Measurements from ENCODE around the gene ANKMY1. TPM values are rescaled to one million over a fixed set of nuclear protein-coding genes. Genes with fewer than 3 reads are reported as not detected.
"Not testable (repeated sequence)": the region's sequence is repeated elsewhere in the genome, so short reads cannot be mapped to it uniquely, and the experiment has no call there.

ANKMY1 gene
- total RNA-seq, 1 donor, result 11.2 TPM

DNA sequence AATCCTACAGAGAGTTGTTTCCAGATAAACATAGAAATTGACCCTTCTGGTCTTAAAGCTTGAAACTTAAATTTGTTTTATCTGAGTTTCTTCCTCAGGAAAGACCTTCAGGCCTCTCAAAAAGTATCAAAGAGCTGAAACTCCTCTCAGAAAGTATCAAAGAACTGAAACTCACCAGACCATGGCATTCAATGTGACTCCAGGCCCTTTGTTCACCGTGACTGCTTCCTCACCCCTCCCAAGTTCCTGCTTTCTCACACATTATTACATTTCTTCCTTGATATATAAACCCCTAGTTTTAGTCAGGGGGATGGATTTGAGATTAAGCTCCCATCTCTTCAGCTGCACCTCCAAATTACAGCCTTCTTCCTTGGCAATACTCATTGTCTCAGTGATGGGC, 6.0 kb downstream of the ANKMY1 start:
- DNase-seq (ENCODE audit: insufficient read length, low spot score, missing footprints), result no peak
- peaks cover 12% of the 10 kb centered on the region for H4K20me1 ChIP-seq (ENCODE audit: insufficient read depth, low read length)
- no peaks in the 10 kb centered on the region for H3K9me3 ChIP-seq (ENCODE audit: low read depth, low read length)
- TF ChIP-seq, protein P1, sequence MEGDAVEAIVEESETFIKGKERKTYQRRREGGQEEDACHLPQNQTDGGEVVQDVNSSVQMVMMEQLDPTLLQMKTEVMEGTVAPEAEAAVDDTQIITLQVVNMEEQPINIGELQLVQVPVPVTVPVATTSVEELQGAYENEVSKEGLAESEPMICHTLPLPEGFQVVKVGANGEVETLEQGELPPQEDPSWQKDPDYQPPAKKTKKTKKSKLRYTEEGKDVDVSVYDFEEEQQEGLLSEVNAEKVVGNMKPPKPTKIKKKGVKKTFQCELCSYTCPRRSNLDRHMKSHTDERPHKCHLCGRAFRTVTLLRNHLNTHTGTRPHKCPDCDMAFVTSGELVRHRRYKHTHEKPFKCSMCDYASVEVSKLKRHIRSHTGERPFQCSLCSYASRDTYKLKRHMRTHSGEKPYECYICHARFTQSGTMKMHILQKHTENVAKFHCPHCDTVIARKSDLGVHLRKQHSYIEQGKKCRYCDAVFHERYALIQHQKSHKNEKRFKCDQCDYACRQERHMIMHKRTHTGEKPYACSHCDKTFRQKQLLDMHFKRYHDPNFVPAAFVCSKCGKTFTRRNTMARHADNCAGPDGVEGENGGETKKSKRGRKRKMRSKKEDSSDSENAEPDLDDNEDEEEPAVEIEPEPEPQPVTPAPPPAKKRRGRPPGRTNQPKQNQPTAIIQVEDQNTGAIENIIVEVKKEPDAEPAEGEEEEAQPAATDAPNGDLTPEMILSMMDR (IDR thresholded peaks at IDR 0.05; ENCODE audit: extremely low read depth, low read depth, low read length), result no peak
- peaks cover 10% of the 10 kb centered on the region for H3K36me3 ChIP-seq (ENCODE audit: insufficient read depth, low read length)
- peaks cover 27% of the 10 kb centered on the region for H3K79me2 ChIP-seq (ENCODE audit: insufficient read depth, low read length)
- no peak overlapping the region for H3K4me2 ChIP-seq (ENCODE audit: insufficient read depth, low read length)
- H3K27ac ChIP-seq (ENCODE audit: low read depth, low read length), result no peak overlapping the region
- H3K27me3 ChIP-seq (ENCODE audit: insufficient read depth, low read length), result no peaks in the 10 kb centered on the region
- H2AFZ ChIP-seq (ENCODE audit: low read length), result no peak overlapping the region
- no peak overlapping the region for H3K4me3 ChIP-seq (ENCODE audit: insufficient read depth, low read length)
- peaks cover 3% of the 10 kb centered on the region for H3K4me1 ChIP-seq (ENCODE audit: insufficient read depth, low read length)

DNA sequence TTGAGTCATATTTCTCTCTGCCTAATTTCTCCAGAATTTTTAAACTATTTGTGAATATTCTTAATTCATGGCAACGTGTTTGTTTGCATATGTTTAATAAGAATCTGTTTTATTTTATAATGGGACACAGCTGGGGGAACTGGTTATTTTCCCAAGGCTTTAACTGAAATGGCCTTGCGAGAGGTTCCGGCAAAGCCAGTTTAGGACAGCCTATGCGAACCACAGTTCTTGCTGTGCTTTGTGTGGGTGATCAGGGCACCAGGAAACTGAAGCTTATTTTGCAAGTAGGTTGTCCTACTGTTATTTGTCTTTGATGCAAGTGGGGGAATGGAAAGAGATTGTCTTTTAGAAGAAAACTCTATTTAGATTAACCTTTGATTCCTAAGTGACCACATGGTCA, 6.5 kb downstream of the ANKMY1 start:
- H3K4me2 ChIP-seq (ENCODE audit: insufficient read depth, low read length), result no peak overlapping the region
- no peaks in the 10 kb centered on the region for H3K9me3 ChIP-seq (ENCODE audit: low read depth, low read length)
- peaks cover 22% of the 10 kb centered on the region for H3K79me2 ChIP-seq (ENCODE audit: insufficient read depth, low read length)
- peaks cover 10% of the 10 kb centered on the region for H3K36me3 ChIP-seq (ENCODE audit: insufficient read depth, low read length)
- peaks cover 3% of the 10 kb centered on the region for H3K4me1 ChIP-seq (ENCODE audit: insufficient read depth, low read length)
- no peak overlapping the region for H3K4me3 ChIP-seq (ENCODE audit: insufficient read depth, low read length)
- H4K20me1 ChIP-seq (ENCODE audit: insufficient read depth, low read length), result peaks cover 12% of the 10 kb centered on the region
- no peak overlapping the region for H3K27ac ChIP-seq (ENCODE audit: low read depth, low read length)
- no peak overlapping the region for H2AFZ ChIP-seq (ENCODE audit: low read length)
- DNase-seq (ENCODE audit: insufficient read length, low spot score, missing footprints), result no peak
- H3K27me3 ChIP-seq (ENCODE audit: insufficient read depth, low read length), result no peaks in the 10 kb centered on the region
- TF ChIP-seq, protein P1 (IDR thresholded peaks at IDR 0.05; ENCODE audit: extremely low read depth, low read depth, low read length), result no peak

DNA sequence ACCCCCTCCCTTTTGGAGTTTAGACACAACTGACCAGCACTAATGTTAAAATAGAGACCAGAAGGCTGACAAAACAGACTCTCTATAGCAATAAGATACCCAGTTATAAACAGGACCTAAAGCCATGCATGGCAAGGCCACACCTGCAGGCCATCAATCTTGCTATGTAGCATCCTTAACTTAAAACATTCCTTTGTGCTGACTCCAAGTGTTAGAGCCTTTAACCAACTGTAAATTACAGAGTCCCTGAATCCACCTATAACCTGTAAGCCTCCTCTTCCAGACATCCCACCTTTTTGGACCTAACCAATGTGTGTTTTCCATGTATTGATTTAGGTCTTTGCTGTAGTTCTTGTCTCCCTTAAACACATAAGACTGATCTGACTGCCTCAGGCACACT, 17.9 kb downstream of the ANKMY1 start:
- no peaks in the 10 kb centered on the region for H3K9me3 ChIP-seq (ENCODE audit: low read depth, low read length)
- no peaks in the 10 kb centered on the region for H3K27me3 ChIP-seq (ENCODE audit: insufficient read depth, low read length)
- H3K4me1 ChIP-seq (ENCODE audit: insufficient read depth, low read length), result no peaks in the 10 kb centered on the region
- DNase-seq (ENCODE audit: insufficient read length, low spot score, missing footprints), result no peak
- H2AFZ ChIP-seq (ENCODE audit: low read length), result no peak overlapping the region
- no peaks in the 10 kb centered on the region for H3K79me2 ChIP-seq (ENCODE audit: insufficient read depth, low read length)
- H3K36me3 ChIP-seq (ENCODE audit: insufficient read depth, low read length), result peaks cover 14% of the 10 kb centered on the region
- TF ChIP-seq, protein P1 (IDR thresholded peaks at IDR 0.05; ENCODE audit: extremely low read depth, low read depth, low read length), result no peak
- H3K4me3 ChIP-seq (ENCODE audit: insufficient read depth, low read length), result no peak overlapping the region
- no peak overlapping the region for H3K4me2 ChIP-seq (ENCODE audit: insufficient read depth, low read length)
- H4K20me1 ChIP-seq (ENCODE audit: insufficient read depth, low read length), result no peaks in the 10 kb centered on the region
- no peak overlapping the region for H3K27ac ChIP-seq (ENCODE audit: low read depth, low read length)

DNA sequence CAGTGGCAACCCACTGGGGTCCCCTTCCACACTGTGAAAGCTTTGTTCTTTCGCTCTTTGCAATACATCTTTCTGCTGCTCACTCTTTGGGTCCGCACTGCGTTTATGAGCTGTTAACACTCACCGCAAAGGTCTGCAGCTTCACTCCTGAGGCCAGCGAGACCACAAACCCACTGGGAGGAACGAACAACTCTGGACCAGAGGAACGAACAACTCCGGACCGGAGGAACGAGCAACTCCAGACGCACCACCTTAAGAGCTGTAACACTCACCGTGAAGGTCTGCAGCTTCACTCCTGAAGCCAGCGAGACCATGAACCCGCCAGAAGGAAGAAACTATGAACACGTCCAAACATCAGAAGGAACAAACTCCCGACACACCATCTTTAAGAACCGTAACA, 18.7 kb downstream of the ANKMY1 start:
- H3K9me3 ChIP-seq (ENCODE audit: low read depth, low read length); H3K4me3 ChIP-seq (ENCODE audit: insufficient read depth, low read length); H3K4me2 ChIP-seq (ENCODE audit: insufficient read depth, low read length): not testable (repeated sequence)

More for the DNA sequence above, 18.7 kb downstream of the ANKMY1 start:
- not testable (repeated sequence) for H2AFZ ChIP-seq (ENCODE audit: low read length); H4K20me1 ChIP-seq (ENCODE audit: insufficient read depth, low read length); H3K79me2 ChIP-seq (ENCODE audit: insufficient read depth, low read length); DNase-seq (ENCODE audit: insufficient read length, low spot score, missing footprints); H3K27me3 ChIP-seq (ENCODE audit: insufficient read depth, low read length); H3K27ac ChIP-seq (ENCODE audit: low read depth, low read length); H3K4me1 ChIP-seq (ENCODE audit: insufficient read depth, low read length)
- peaks cover 14% of the 10 kb centered on the region for H3K36me3 ChIP-seq (ENCODE audit: insufficient read depth, low read length)
